Liver (tissue), 9 donors: ENCODE data around the gene F5. TPM values are rescaled to one million over a fixed set of nuclear protein-coding genes. Genes with fewer than 3 reads are reported as not detected.

Experiments used
- DNase-seq: peaks from one replicate; pipeline ENCODE4 v3.0.0-alpha.2; 2017; ENCODE audit warnings: low spot score
- H3K27ac ChIP-seq, 2 donors: one replicate each; pipeline ENCODE4 v1.7.0; 2013; ENCODE audit warnings: inconsistent platforms in 2 of 2, low read length in 2 of 2, control low read depth in 1 of 2, low read depth in 1 of 2, mild to moderate bottlenecking in 1 of 2
- H3K27me3 ChIP-seq, 4 donors: one replicate each; pipeline versions ENCODE4 v1.6.1 to v1.7.0; 2013; ENCODE audit warnings: low read length in 3 of 4, inconsistent platforms in 1 of 4, mild to moderate bottlenecking in 1 of 4, moderate library complexity in 1 of 4; ENCODE audit not compliant: control insufficient read depth in 4 of 4, insufficient read depth in 4 of 4
- H3K36me3 ChIP-seq, 4 donors: one replicate each; pipeline versions ENCODE4 v1.6.1 to v1.7.0; 2013; ENCODE audit warnings: low read length in 3 of 4, mild to moderate bottlenecking in 3 of 4, low read depth in 1 of 4, moderate library complexity in 1 of 4; ENCODE audit not compliant: control insufficient read depth in 4 of 4, insufficient read depth in 3 of 4
- H3K4me1 ChIP-seq, 4 donors: one replicate each; pipeline versions ENCODE4 v1.6.1 to v1.7.0; 2013; ENCODE audit warnings: low read length in 3 of 4, mild to moderate bottlenecking in 3 of 4, moderate library complexity in 1 of 4; ENCODE audit not compliant: control insufficient read depth in 4 of 4, insufficient read depth in 4 of 4
- H3K4me3 ChIP-seq, 3 donors: one replicate each; pipeline versions ENCODE4 v1.6.1 to v1.7.0; 2013; ENCODE audit warnings: low read length in 3 of 3, control low read depth in 1 of 3, low read depth in 1 of 3, mild to moderate bottlenecking in 1 of 3
- H3K9ac ChIP-seq, 2 donors: one replicate each; pipeline ENCODE4 v1.7.0; 2013; ENCODE audit warnings: low read length in 2 of 2, mild to moderate bottlenecking in 2 of 2, moderate library complexity in 2 of 2, control low read depth in 1 of 2, low read depth in 1 of 2
- H3K9me3 ChIP-seq, 4 donors: one replicate each; pipeline versions ENCODE4 v1.6.1 to v1.7.0; 2013; ENCODE audit warnings: low read length in 3 of 4; ENCODE audit not compliant: control insufficient read depth in 4 of 4
- ATF3 ChIP-seq: IDR thresholded peaks from 2 replicates; pipeline ENCODE4 v1.6.1; 2016; ENCODE audit warnings: antibody characterized with exemption
- CTCF ChIP-seq: fragments of 150-350 bp; IDR thresholded peaks from 2 replicates; pipeline ENCODE4 v1.5.1; 2017; ENCODE audit warnings: improper control_type of control experiment, low read depth, low read length; ENCODE audit not compliant: missing input control
- EGR1 ChIP-seq, 2 donors: IDR thresholded peaks; 2 replicates each; pipeline ENCODE4 v1.6.1; 2016 to 2018; ENCODE audit warnings: antibody characterized with exemption in 2 of 2, low read depth in 2 of 2
- FOXA1 ChIP-seq: IDR thresholded peaks from 2 replicates; pipeline ENCODE4 v1.6.1; 2016; ENCODE audit warnings: antibody characterized with exemption
- FOXA2 ChIP-seq: IDR thresholded peaks from 2 replicates; pipeline ENCODE4 v1.6.1; 2016; ENCODE audit warnings: antibody characterized with exemption
- GABPA ChIP-seq, 2 donors: IDR thresholded peaks in 1 of 2; conservative IDR thresholded peaks in 1 of 2; 2 replicates each; pipeline ENCODE4 v1.6.1; 2016; ENCODE audit warnings: antibody characterized with exemption in 2 of 2, mild to moderate bottlenecking in 1 of 2, moderate library complexity in 1 of 2
- HNF4A ChIP-seq, 2 donors: conservative IDR thresholded peaks; 2 replicates each; pipeline ENCODE4 v1.6.1; 2016; ENCODE audit warnings: antibody characterized with exemption in 2 of 2, mild to moderate bottlenecking in 2 of 2
- HNF4G ChIP-seq: IDR thresholded peaks from 2 replicates; pipeline ENCODE4 v1.6.1; 2016; ENCODE audit warnings: antibody characterized with exemption
- JUND ChIP-seq, 2 donors: IDR thresholded peaks; 2 replicates each; pipeline ENCODE4 v1.6.1; 2016; ENCODE audit warnings: antibody characterized with exemption in 2 of 2
- MAX ChIP-seq: IDR thresholded peaks from 2 replicates; pipeline ENCODE4 v1.6.1; 2016; ENCODE audit warnings: antibody characterized with exemption
- NR2F2 ChIP-seq: IDR thresholded peaks from 2 replicates; pipeline ENCODE4 v1.6.1; 2016; ENCODE audit warnings: antibody characterized with exemption
- RAD21 ChIP-seq, 2 donors: IDR thresholded peaks; 2 replicates each; pipeline ENCODE4 v1.6.1; 2016; ENCODE audit warnings: antibody characterized with exemption in 2 of 2, mild to moderate bottlenecking in 2 of 2
- REST ChIP-seq: IDR thresholded peaks from 2 replicates; pipeline ENCODE4 v1.6.1; 2016; ENCODE audit warnings: antibody characterized with exemption, mild to moderate bottlenecking
- RXRA ChIP-seq, 2 donors: IDR thresholded peaks; 2 replicates each; pipeline ENCODE4 v1.6.1; 2017 to 2018; ENCODE audit warnings: antibody characterized with exemption in 2 of 2, mild to moderate bottlenecking in 1 of 2
- SP1 ChIP-seq: IDR thresholded peaks from 2 replicates; pipeline ENCODE4 v1.6.1; 2018; ENCODE audit warnings: antibody characterized with exemption, mild to moderate bottlenecking
- TAF1 ChIP-seq: conservative IDR thresholded peaks from 2 replicates; pipeline ENCODE4 v1.6.1; 2016; ENCODE audit warnings: antibody characterized with exemption, mild to moderate bottlenecking
- YY1 ChIP-seq: IDR thresholded peaks from 2 replicates; pipeline ENCODE4 v1.6.1; 2016; ENCODE audit warnings: antibody characterized with exemption, mild to moderate bottlenecking
- ZBTB33 ChIP-seq: IDR thresholded peaks from 2 replicates; pipeline ENCODE4 v1.6.1; 2016; ENCODE audit warnings: antibody characterized with exemption
- WGBS: extraction: QIAGEN DNeasy Blood & Tissue Kit; methylation state at CpG from one replicate; pipeline ENCODE4 v1.1.7; 2013; 5-methylcytosine and 5-hydroxymethylcytosine counted together
- polyA plus RNA-seq, 2 donors: library from polyadenylated mRNA; stranded (reverse) in 1 of 2; unstranded in 1 of 2; fragments of 200-250 nt in 1 of 2; fragments of >200 nt in 1 of 2; fragmentation: Nextera tagmentation in 1 of 2; extraction: Ambion mirVana in 1 of 2; gene quantifications; one replicate each; pipeline versions ENCODE4 v1.2.1 to v1.2.3, GENCODE V29; 2013 to 2015
- total RNA-seq, 2 donors: library from RNA; depleted of rRNA; stranded (reverse); fragments of >200 nt; gene quantifications; one replicate each; pipeline ENCODE4 v1.2.3, GENCODE V29; 2014
- donor health status: healthy.
- donor health status: healthy.
- donor health status: healthy.
- donor health status: healthy.
- donor health status: healthy.

The F5 gene
- total and polyA plus RNA-seq, 4 donors, result 86.1 to 155 (median 129) TPM

- H3K4me3 ChIP-seq, result no peak overlapping the region
- 40% methylated on average over 5 of the region's 5 CpGs for WGBS
- H3K4me1 ChIP-seq, result peaks cover 16 to 77% (median 52%) of the 10 kb centered on the region in 4 donors
- peak overlapping the region; percentile 42 to 56 for H3K27ac ChIP-seq
- no peaks in the 10 kb centered on the region for H3K9me3 ChIP-seq
- H3K27me3 ChIP-seq, result no peaks in the 10 kb centered on the region
- no peak overlapping the region for H3K9ac ChIP-seq
- no peak for DNase-seq
- peaks cover 1 to 15% (median 8%) of the 10 kb centered on the region in 4 donors for H3K36me3 ChIP-seq
- TF ChIP-seq REST (peak; percentile 59), RXRA (IDR thresholded peaks at IDR 0.05) (peak; percentile 86 to 90), EGR1 (IDR thresholded peaks at IDR 0.05; ENCODE audit: low read depth in 2 of 2) (no peak), FOXA2 (peak; percentile 42), NR2F2 (peak; percentile 58), MAX (peak; percentile 29), JUND (IDR thresholded peaks at IDR 0.05) (peak; percentile 30 to 56), FOXA1 (no peak), GABPA (IDR thresholded peaks at IDR 0.05 in 1 of 2, conservative IDR thresholded peaks at IDR 0.05 in 1 of 2) (no peak), TAF1 (no peak), ZBTB33 (peak; percentile 39), HNF4G (peak; percentile 40), HNF4A (conservative IDR thresholded peaks at IDR 0.05) (peak; percentile 85 to 94), SP1 (peak; percentile 73), RAD21 (IDR thresholded peaks at IDR 0.05) (peak in 1 of 2 donors; percentile 19), CTCF (no peak), YY1 (peak; percentile 39), ATF3 (peak; percentile 15)
Measured at GRCh38 chr1:169576241-169576934, 9.9 kb downstream of the F5 start.
